Breast epithelium (tissue), 3 donors: ENCODE results near the gene RHBDF1.

Experiments used
- CTCF ChIP-seq, 3 donors: fragments of 450-650 bp; IDR thresholded peaks; one replicate each; pipeline ENCODE4 v1.5.1; 2016 to 2017; ENCODE audit warnings: antibody characterized with exemption in 3 of 3, mild to moderate bottlenecking in 3 of 3, moderate library complexity in 3 of 3
- POLR2A ChIP-seq: fragments of 450-650 bp; IDR thresholded peaks from one replicate; pipeline ENCODE4 v1.6.1; 2016; ENCODE audit warnings: antibody characterized with exemption, mild to moderate bottlenecking, moderate library complexity
- POLR2AphosphoS5 ChIP-seq, 3 donors: sonication (generic); formaldehyde crosslinking; IDR thresholded peaks; one replicate each; pipeline ENCODE4 v1.6.1; 2017; ENCODE audit warnings: antibody characterized with exemption in 3 of 3

DNA sequence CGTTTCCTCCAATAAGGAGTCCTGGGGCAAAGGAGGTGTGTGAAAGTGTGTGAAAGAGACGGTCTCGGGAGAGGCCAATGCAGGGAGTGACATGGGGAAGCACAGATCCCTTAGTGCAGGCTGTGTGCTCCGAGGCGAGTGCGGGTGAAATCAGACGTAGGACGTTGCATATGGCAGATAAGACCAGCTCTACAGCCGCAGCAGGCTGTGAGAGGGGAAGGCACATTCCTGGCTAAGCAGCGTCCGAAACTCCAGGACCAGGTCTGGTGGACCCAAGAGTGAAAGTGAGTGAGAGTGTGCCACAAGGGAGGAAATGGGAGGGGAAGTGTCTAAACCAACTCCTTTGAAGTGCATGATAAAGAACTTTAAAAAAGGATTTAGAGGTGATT, 30.4 kb downstream of the RHBDF1 start:
- TF ChIP-seq CTCF (IDR thresholded peaks at IDR 0.05) = no peak
- no peak for TF ChIP-seq POLR2A
- TF ChIP-seq POLR2AphosphoS5 (IDR thresholded peaks at IDR 0.05) = no peak
